Ovary (tissue), 9 donors: Measurements from ENCODE around the gene COPS6. TPM values are rescaled to one million over a fixed set of nuclear protein-coding genes. Genes with fewer than 3 reads are reported as not detected.
A peak's percentile ranks its signal among the peaks of the same experiment; 100 is the strongest.

ENCODE experiments used
- DNase-seq, 5 donors: peaks; one replicate each; pipeline ENCODE4 v3.0.0-alpha.2; 2019 to 2020
- H3K27ac ChIP-seq, 2 donors: fragments of 200-600 bp; one replicate each; pipeline versions ENCODE4 v1.5.1 to v1.8.0; 2019 to 2022
- H3K27me3 ChIP-seq: fragments of 200-600 bp; one replicate; pipeline ENCODE4 v1.8.0; 2022
- H3K36me3 ChIP-seq: fragments of 200-600 bp; sonication (generic); one replicate; pipeline ENCODE4 v1.5.1; 2019
- H3K4me1 ChIP-seq: one replicate; pipeline ENCODE4 v1.8.1; 2013; ENCODE audit warnings: mild to moderate bottlenecking, moderate library complexity; ENCODE audit not compliant: insufficient read depth
- H3K4me3 ChIP-seq: fragments of 200-600 bp; sonication (generic); one replicate; pipeline ENCODE4 v1.5.1; 2017
- H3K9me3 ChIP-seq, 2 donors: fragments of 200-600 bp in 1 of 2; sonication (generic) in 1 of 2; one replicate each; pipeline versions ENCODE4 v1.5.1 to v1.8.1; 2013 to 2019; ENCODE audit warnings: mild to moderate bottlenecking in 1 of 2, moderate library complexity in 1 of 2
- EP300 ChIP-seq: sonication (generic); formaldehyde crosslinking; IDR thresholded peaks from one replicate; pipeline ENCODE4 v1.6.1; 2017; ENCODE audit warnings: antibody characterized with exemption
- POLR2A ChIP-seq: fragments of 450-650 bp; IDR thresholded peaks from one replicate; pipeline ENCODE4 v1.6.1; 2017; ENCODE audit warnings: antibody characterized with exemption, mild to moderate bottlenecking, moderate library complexity
- WGBS, 3 donors: extraction: QIAGEN DNeasy Blood & Tissue Kit in 1 of 3; methylation state at CpG; one replicate each; pipeline versions ENCODE4 v1.1.5 to v1.1.7; 2013 to 2017; 5-methylcytosine and 5-hydroxymethylcytosine counted together
- intact Hi-C, 4 donors: fragments of 100-400 bp; cut with DNase I; formaldehyde crosslinking; loops; one replicate each; pipeline versions ENCODE4 v1.11.0 to v1.15.1; 2022 to 2023
- polyA plus RNA-seq, 2 donors: library from polyadenylated mRNA; stranded (reverse); fragments of 200-250 nt in 1 of 2; fragments of 350-450 nt in 1 of 2; fragmentation: Illumina TruSeq in 1 of 2; extraction: RNeasy Lipid Tissue Mini Kit (QIAGEN cat#74804) in 1 of 2; gene quantifications; one replicate each; pipeline ENCODE4 v1.2.3, GENCODE V29; 2013 to 2014
- total RNA-seq, 7 donors: library from RNA; depleted of rRNA in 2 of 7; stranded (reverse); fragments of >200 nt in 2 of 7; fragmentation: NEBNext Ultra II Directional in 3 of 7; extraction: Animal tissue kit (Norgen Biotek cat#: 25700) in 3 of 7; gene quantifications; one replicate each; pipeline versions ENCODE4 v1.1.0 to v1.2.4, GENCODE V29; 2016 to 2023
- TF ChIP-seq, protein P1 (sequence below), 3 donors: fragments of 450-650 bp in 2 of 3; fragments of 200-600 bp in 1 of 3; IDR thresholded peaks; one replicate each; pipeline versions ENCODE4 v1.5.1 to v1.8.0; 2016 to 2022; ENCODE audit warnings: antibody characterized with exemption in 3 of 3, mild to moderate bottlenecking in 1 of 3
- donor health status: DM: no; HTN: no; CAD: no; lungs with moderate emphysema.
- donor health status: DM: no; HTN: no; CAD: no.
- donor health status: Bipolar disorder and iron deficiency.
- donor health status: DM: yes; HTN: yes; CAD: no.
- donor health status: DM: no; HTN: no; CAD: no.
- donor health status: DM: yes; HTN: yes; CAD: no.

The COPS6 gene
- total and polyA plus RNA-seq, 9 donors, result 33.6 to 145 (median 98.2) TPM

DNA sequence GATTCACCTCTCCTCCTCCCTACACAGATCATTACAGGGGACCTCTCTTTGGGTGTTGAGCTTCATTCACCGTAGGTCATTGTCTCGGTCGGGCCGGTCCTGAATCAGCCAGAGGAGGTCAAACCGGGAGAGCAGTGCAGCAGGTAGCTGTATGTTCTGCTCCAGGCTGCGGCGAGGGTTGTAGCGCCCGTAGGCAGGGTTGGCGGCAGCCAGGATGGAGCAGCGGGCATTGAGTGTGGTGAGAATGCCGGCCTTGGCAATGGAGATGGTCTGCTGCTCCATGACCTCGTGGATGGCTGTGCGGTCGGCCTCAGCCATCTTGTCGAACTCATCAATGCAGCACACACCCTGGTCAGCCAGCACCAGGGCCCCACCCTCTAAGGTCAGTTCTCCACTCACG lies 6.9 kb downstream of the COPS6 start:
- H3K9me3 ChIP-seq, result no peaks in the 10 kb centered on the region
- no peak overlapping the region for H3K27ac ChIP-seq
- no peaks in the 10 kb centered on the region for H3K27me3 ChIP-seq
- intact Hi-C loops, result no loop called here
- no peaks in the 10 kb centered on the region for H3K4me1 ChIP-seq
- no peak overlapping the region for H3K4me3 ChIP-seq
- TF ChIP-seq, protein P1, sequence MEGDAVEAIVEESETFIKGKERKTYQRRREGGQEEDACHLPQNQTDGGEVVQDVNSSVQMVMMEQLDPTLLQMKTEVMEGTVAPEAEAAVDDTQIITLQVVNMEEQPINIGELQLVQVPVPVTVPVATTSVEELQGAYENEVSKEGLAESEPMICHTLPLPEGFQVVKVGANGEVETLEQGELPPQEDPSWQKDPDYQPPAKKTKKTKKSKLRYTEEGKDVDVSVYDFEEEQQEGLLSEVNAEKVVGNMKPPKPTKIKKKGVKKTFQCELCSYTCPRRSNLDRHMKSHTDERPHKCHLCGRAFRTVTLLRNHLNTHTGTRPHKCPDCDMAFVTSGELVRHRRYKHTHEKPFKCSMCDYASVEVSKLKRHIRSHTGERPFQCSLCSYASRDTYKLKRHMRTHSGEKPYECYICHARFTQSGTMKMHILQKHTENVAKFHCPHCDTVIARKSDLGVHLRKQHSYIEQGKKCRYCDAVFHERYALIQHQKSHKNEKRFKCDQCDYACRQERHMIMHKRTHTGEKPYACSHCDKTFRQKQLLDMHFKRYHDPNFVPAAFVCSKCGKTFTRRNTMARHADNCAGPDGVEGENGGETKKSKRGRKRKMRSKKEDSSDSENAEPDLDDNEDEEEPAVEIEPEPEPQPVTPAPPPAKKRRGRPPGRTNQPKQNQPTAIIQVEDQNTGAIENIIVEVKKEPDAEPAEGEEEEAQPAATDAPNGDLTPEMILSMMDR (IDR thresholded peaks at IDR 0.05), result no peak
- TF ChIP-seq EP300, result no peak
- no peak for TF ChIP-seq POLR2A
- DNase-seq, result no peak
- no peaks in the 10 kb centered on the region for H3K36me3 ChIP-seq
- WGBS, 3 donors, result 84 to 91% (median 84%) methylated on average over 17 of the region's 17 CpGs

DNA sequence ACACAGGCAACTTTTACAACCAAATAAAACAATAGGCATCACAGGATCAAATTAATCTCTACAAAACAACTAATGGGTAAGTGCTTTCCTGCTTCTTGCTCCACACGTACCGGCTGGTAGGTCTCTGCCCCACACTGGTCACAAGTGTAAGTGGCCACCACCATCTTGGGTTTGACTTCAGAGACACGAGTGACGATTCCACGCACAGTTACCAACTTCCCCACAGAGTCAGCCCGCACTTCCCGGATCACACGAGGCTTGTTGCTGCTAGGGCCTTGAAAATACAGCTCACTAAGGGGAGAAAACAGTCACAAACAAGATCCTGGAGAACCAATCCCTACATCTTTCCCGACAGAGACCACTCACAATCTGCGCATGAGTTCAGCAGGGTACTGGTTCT lies 10.1 kb downstream of the COPS6 start:
- H3K4me3 ChIP-seq, result no peak overlapping the region
- 64 to 76% (median 67%) methylated on average over 10 of the region's 10 CpGs for WGBS, 3 donors
- H3K27me3 ChIP-seq, result no peaks in the 10 kb centered on the region
- H3K4me1 ChIP-seq, result no peaks in the 10 kb centered on the region
- H3K36me3 ChIP-seq, result no peaks in the 10 kb centered on the region
- H3K27ac ChIP-seq, result no peak overlapping the region
- no peak for DNase-seq
- H3K9me3 ChIP-seq, result no peaks in the 10 kb centered on the region
- intact Hi-C loops, result no loop called here
- TF ChIP-seq EP300 (no peak), POLR2A (no peak)
- TF ChIP-seq, protein P1 (IDR thresholded peaks at IDR 0.05), result no peak

DNA sequence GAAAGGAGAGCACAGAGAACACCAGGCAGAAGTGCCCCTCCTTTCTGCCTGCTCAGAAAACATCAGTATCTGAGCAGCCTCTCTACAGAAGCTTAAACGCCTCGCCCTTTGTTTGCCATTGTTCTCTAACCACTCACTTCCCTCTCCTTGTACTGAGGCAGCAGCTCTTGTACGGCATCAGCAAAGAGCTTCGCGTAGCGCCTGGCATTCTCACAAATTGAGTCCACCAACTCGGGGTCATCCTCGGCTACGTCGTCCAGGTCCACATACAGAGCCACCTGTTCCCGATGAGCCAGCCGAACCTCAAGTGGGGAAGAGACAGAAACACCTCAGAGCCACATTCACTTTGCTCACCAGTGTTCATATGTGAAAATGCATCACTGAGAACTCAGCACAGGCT lies 10.7 kb downstream of the COPS6 start:
- intact Hi-C loops, result no loop called here
- H3K9me3 ChIP-seq, result no peaks in the 10 kb centered on the region
- DNase-seq, result no peak
- no peaks in the 10 kb centered on the region for H3K4me1 ChIP-seq
- TF ChIP-seq, protein P1 (IDR thresholded peaks at IDR 0.05), result no peak
- TF ChIP-seq EP300 (no peak), POLR2A (no peak)
- H3K27me3 ChIP-seq, result no peaks in the 10 kb centered on the region
- WGBS, 3 donors, result 19 to 48% (median 22%) methylated on average over 12 of the region's 12 CpGs
- H3K4me3 ChIP-seq, result peak overlapping the region; percentile 85
- H3K36me3 ChIP-seq, result no peaks in the 10 kb centered on the region
- H3K27ac ChIP-seq, result peak overlapping the region in 1 of 2 donors; percentile 91

GRCh38 chr7:100100420-100101015 lies 11.7 kb downstream of the COPS6 start:
- peak overlapping the region; percentile 78 to 91 for H3K27ac ChIP-seq
- H3K27me3 ChIP-seq, result no peaks in the 10 kb centered on the region
- intact Hi-C loops, result no loop called here
- H3K9me3 ChIP-seq, result no peaks in the 10 kb centered on the region
- DNase-seq, result peak; percentile 95 to 98 (median 96)
- TF ChIP-seq, protein P1 (IDR thresholded peaks at IDR 0.05), result no peak
- no peak for TF ChIP-seq EP300
- TF ChIP-seq POLR2A, result peak; percentile 34
- no peaks in the 10 kb centered on the region for H3K36me3 ChIP-seq
- WGBS, 3 donors, result 0 to 1% (median 0%) methylated on average over 40 to 61 of the region's 61 CpGs
- no peaks in the 10 kb centered on the region for H3K4me1 ChIP-seq
- peak overlapping the region; percentile 85 for H3K4me3 ChIP-seq
